Parathyroid adenoma (tissue), 2 donors: ENCODE data around the gene FKBP4.

ENCODE experiments used
- H2AFZ ChIP-seq: fragments of 300-600 bp; sonication (generic); one replicate; pipeline ENCODE4 v1.7.0; 2017; ENCODE audit warnings: antibody characterized with exemption, mild to moderate bottlenecking
- H3K27ac ChIP-seq: fragments of 300-600 bp; sonication (generic); one replicate; pipeline ENCODE4 v1.7.0; 2017
- H3K27me3 ChIP-seq: fragments of 300-600 bp; sonication (generic); one replicate; pipeline ENCODE4 v1.7.0; 2017; ENCODE audit warnings: low read length; ENCODE audit not compliant: control insufficient read depth, insufficient read depth
- H3K36me3 ChIP-seq: fragments of 300-600 bp; sonication (generic); one replicate; pipeline ENCODE4 v1.7.0; 2017; ENCODE audit warnings: low read length; ENCODE audit not compliant: control insufficient read depth, insufficient read depth
- H3K4me1 ChIP-seq: fragments of 300-600 bp; sonication (generic); one replicate; pipeline ENCODE4 v1.7.0; 2017; ENCODE audit warnings: control low read depth
- H3K4me2 ChIP-seq: fragments of 300-600 bp; sonication (generic); one replicate; pipeline ENCODE4 v1.7.0; 2017; ENCODE audit warnings: low read length
- H3K4me3 ChIP-seq: fragments of 300-600 bp; sonication (generic); one replicate; pipeline ENCODE4 v1.7.0; 2017; ENCODE audit warnings: low read depth, low read length
- H3K79me2 ChIP-seq: fragments of 300-600 bp; sonication (generic); one replicate; pipeline ENCODE4 v1.7.0; 2017; ENCODE audit warnings: control low read depth
- H3K9ac ChIP-seq: fragments of 300-600 bp; sonication (generic); one replicate; pipeline ENCODE4 v1.7.0; 2017; ENCODE audit warnings: mild to moderate bottlenecking
- H3K9me3 ChIP-seq: fragments of 300-600 bp; sonication (generic); one replicate; pipeline ENCODE4 v1.7.0; 2017; ENCODE audit warnings: low read length; ENCODE audit not compliant: control insufficient read depth
- CTCF ChIP-seq: fragments of 300-600 bp; sonication (generic); IDR thresholded peaks from one replicate; pipeline ENCODE4 v1.7.0; 2017; ENCODE audit warnings: antibody characterized with exemption, mild to moderate bottlenecking
- donor health status: primary hyperparathyroidism.

The FKBP4 gene

GRCh38 chr12:2759733-2760132, 35.0 kb upstream of the FKBP4 start:
- H3K27me3 ChIP-seq, result no peaks in the 10 kb centered on the region
- no peak for TF ChIP-seq CTCF
- no peaks in the 10 kb centered on the region for H3K9me3 ChIP-seq
- H3K36me3 ChIP-seq, result no peaks in the 10 kb centered on the region
- no peaks in the 10 kb centered on the region for H3K4me1 ChIP-seq
- H3K79me2 ChIP-seq, result no peaks in the 10 kb centered on the region
- H3K27ac ChIP-seq, result no peak overlapping the region
- no peak overlapping the region for H3K9ac ChIP-seq
- no peak overlapping the region for H3K4me2 ChIP-seq
- H3K4me3 ChIP-seq, result no peak overlapping the region
- no peak overlapping the region for H2AFZ ChIP-seq

GRCh38 chr12:2764398-2764797, 30.4 kb upstream of the FKBP4 start:
- no peaks in the 10 kb centered on the region for H3K4me1 ChIP-seq
- H3K4me2 ChIP-seq, result no peak overlapping the region
- no peak overlapping the region for H2AFZ ChIP-seq
- no peaks in the 10 kb centered on the region for H3K36me3 ChIP-seq
- no peaks in the 10 kb centered on the region for H3K27me3 ChIP-seq
- no peaks in the 10 kb centered on the region for H3K9me3 ChIP-seq
- no peak for TF ChIP-seq CTCF
- H3K9ac ChIP-seq, result no peak overlapping the region
- H3K27ac ChIP-seq, result no peak overlapping the region
- no peak overlapping the region for H3K4me3 ChIP-seq
- H3K79me2 ChIP-seq, result no peaks in the 10 kb centered on the region

GRCh38 chr12:2765052-2765451, 29.7 kb upstream of the FKBP4 start:
- Histone ChIP-seq H3K36me3 (no peaks in the 10 kb centered on the region), H3K79me2 (no peaks in the 10 kb centered on the region), H3K9me3 (no peaks in the 10 kb centered on the region), H3K27ac (no peak overlapping the region), H3K4me2 (no peak overlapping the region), H3K9ac (no peak overlapping the region), H2AFZ (no peak overlapping the region), H3K27me3 (no peaks in the 10 kb centered on the region), H3K4me3 (no peak overlapping the region), H3K4me1 (no peaks in the 10 kb centered on the region)
- TF ChIP-seq CTCF, result no peak

GRCh38 chr12:2765608-2766007, 29.2 kb upstream of the FKBP4 start:
- no peak overlapping the region for H3K4me3 ChIP-seq
- H3K4me1 ChIP-seq, result no peaks in the 10 kb centered on the region
- TF ChIP-seq CTCF, result no peak
- H3K9me3 ChIP-seq, result no peaks in the 10 kb centered on the region
- no peak overlapping the region for H3K27ac ChIP-seq
- H3K27me3 ChIP-seq, result no peaks in the 10 kb centered on the region
- no peaks in the 10 kb centered on the region for H3K79me2 ChIP-seq
- H2AFZ ChIP-seq, result no peak overlapping the region
- H3K36me3 ChIP-seq, result no peaks in the 10 kb centered on the region
- H3K9ac ChIP-seq, result no peak overlapping the region
- H3K4me2 ChIP-seq, result no peak overlapping the region

DNA sequence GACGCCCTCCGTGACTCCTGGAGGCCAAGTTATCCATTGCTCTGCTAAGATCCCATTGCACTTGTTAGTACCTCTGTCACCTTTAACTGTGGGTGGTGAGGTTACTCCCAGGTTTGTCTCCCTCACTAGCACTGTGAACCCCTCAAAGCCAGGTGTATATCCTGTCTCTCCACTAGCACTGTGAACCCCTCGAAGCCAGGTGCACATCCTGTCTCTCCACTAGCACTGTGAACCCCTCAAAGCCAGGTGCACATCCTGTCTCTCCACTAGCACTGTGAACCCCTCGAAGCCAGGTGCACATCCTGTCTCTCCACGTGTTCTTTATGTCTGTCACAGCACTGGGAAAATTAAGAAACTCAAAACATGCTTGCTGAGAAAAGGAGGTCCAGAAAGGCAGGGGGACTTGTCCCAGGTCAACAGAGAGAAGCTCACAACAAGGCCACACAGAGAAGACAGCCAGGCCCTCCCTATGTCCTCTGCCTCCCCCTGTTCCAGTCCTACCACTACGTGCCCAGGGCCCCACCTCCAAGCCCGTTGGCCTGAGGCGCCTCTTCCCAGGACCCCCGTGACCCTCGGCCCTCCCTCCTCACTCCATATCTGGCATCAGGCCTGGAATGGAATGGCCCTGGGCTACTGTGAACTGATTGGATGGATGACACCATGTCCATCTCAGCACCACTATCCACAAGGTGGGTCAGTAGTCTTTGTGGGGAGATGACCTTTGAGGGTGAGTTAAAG, 26.4 kb upstream of the FKBP4 start:
- Histone ChIP-seq H3K9me3 (no peaks in the 10 kb centered on the region), H3K4me1 (no peaks in the 10 kb centered on the region), H2AFZ (no peak overlapping the region), H3K27me3 (no peaks in the 10 kb centered on the region), H3K4me3 (no peak overlapping the region), H3K79me2 (no peaks in the 10 kb centered on the region), H3K27ac (no peak overlapping the region), H3K4me2 (no peak overlapping the region), H3K36me3 (no peaks in the 10 kb centered on the region), H3K9ac (no peak overlapping the region)
- TF ChIP-seq CTCF, result no peak
